HG03457 (cell line): ENCODE data around the gene NEK4.
A peak's percentile ranks its signal among the peaks of the same experiment; 100 is the strongest.
"Not testable (repeated sequence)": the region's sequence is repeated elsewhere in the genome, so short reads cannot be mapped to it uniquely, and the experiment has no call there.

Experiments
- ATAC-seq: cut with Tn5 transposase; IDR thresholded peaks from one replicate; pipeline ENCODE4 v1.9.1; 2021; ENCODE audit warnings: moderate number of reproducible peaks; ENCODE audit not compliant: unreplicated experiment

NEK4 gene

GRCh38 chr3:52678265-52679198, 92.2 kb downstream of the NEK4 start:
- no peak for ATAC-seq

- not testable (repeated sequence) for ATAC-seq
Observed at GRCh38 chr3:52676201-52676600, 94.5 kb downstream of the NEK4 start.

- ATAC-seq: no peak
Observed at GRCh38 chr3:52671676-52672075, 99.1 kb downstream of the NEK4 start.

GRCh38 chr3:52670621-52671521, 99.9 kb downstream of the NEK4 start:
- ATAC-seq: peak; percentile 53

GRCh38 chr3:52663098-52663497, 107.6 kb downstream of the NEK4 start:
- no peak for ATAC-seq

- no peak for ATAC-seq
Observed at GRCh38 chr3:52660046-52660445, 110.7 kb downstream of the NEK4 start.
